PC-3 (cell line): ENCODE data around the gene PBRM1. TPM values are rescaled to one million over a fixed set of nuclear protein-coding genes. Genes with fewer than 3 reads are reported as not detected.
"Not testable (repeated sequence)": the region's sequence is repeated elsewhere in the genome, so short reads cannot be mapped to it uniquely, and the experiment has no call there.

Source experiments
- ATAC-seq: fragments of 200-7000 bp; cut with Tn5 transposase; 2 replicates; pipeline ENCODE4 v1.9.1; 2020; ENCODE audit warnings: mild to moderate bottlenecking, moderate library complexity
- BruUV-seq: library from RNA; stranded (reverse); fragments of 400-500 nt; replicated peaks from 2 replicates; lab custom pipeline; 2021; lab: Mats Ljungman, UMichigan
- CTCF ChIA-PET: fragments of 300-600 bp; sonication (Branson Sonifier 250); formaldehyde crosslinking; loops from one replicate; lab custom pipeline; 2022; ENCODE audit warnings: antibody characterized with exemption; lab: Charles Lee
- POLR2A ChIA-PET: fragments of 300-600 bp; sonication (Branson Sonifier 250); formaldehyde crosslinking; loops from one replicate; lab custom pipeline; 2022; ENCODE audit warnings: antibody characterized with exemption; ENCODE audit not compliant: unreplicated experiment; lab: Charles Lee
- DNase-seq: peaks from one replicate; pipeline ENCODE4 v3.0.0-alpha.2; 2015
- H2AFZ ChIP-seq: fragments of 300-600 bp; sonication (generic); 2 replicates; pipeline ENCODE4 v1.6.0; 2016; ENCODE audit warnings: antibody characterized with exemption, low read length
- H3F3A ChIP-seq: fragments of 300-600 bp; sonication (generic); one replicate; pipeline ENCODE4 v1.6.0; 2017; ENCODE audit warnings: antibody characterized with exemption, low read length, control low read depth, mild to moderate bottlenecking; ENCODE audit not compliant: unreplicated experiment
- H3K27ac ChIP-seq: fragments of 300-600 bp; sonication (generic); 2 replicates; pipeline ENCODE4 v1.5.1; 2016; ENCODE audit warnings: mild to moderate bottlenecking, low read length
- H3K27me3 ChIP-seq: fragments of 300-600 bp; sonication (generic); 2 replicates; pipeline ENCODE4 v1.6.1; 2016; ENCODE audit warnings: low read length, mixed read lengths
- H3K36me3 ChIP-seq: fragments of 300-600 bp; sonication (generic); 2 replicates; pipeline ENCODE4 v1.6.1; 2016; ENCODE audit warnings: low read depth, mixed run types, low read length, mixed read lengths
- H3K4me1 ChIP-seq: fragments of 300-600 bp; sonication (generic); 2 replicates; pipeline ENCODE4 v1.5.1; 2016; ENCODE audit warnings: low read length; ENCODE audit not compliant: insufficient read depth
- H3K4me2 ChIP-seq: fragments of 300-600 bp; sonication (generic); 2 replicates; pipeline ENCODE4 v1.6.0; 2016; ENCODE audit warnings: low read length
- H3K4me3 ChIP-seq: fragments of 300-600 bp; sonication (generic); 2 replicates; pipeline ENCODE4 v1.5.1; 2016; ENCODE audit warnings: mild to moderate bottlenecking, low read length, mixed read lengths
- H3K79me2 ChIP-seq: fragments of 300-600 bp; sonication (generic); 2 replicates; pipeline ENCODE4 v1.6.1; 2017; ENCODE audit warnings: low read length, mixed read lengths
- H3K9ac ChIP-seq: fragments of 300-600 bp; sonication (generic); 2 replicates; pipeline ENCODE4 v1.6.0; 2016; ENCODE audit warnings: mild to moderate bottlenecking, low read length
- H3K9me2 ChIP-seq: fragments of 300-600 bp; sonication (generic); replicated peaks from 2 replicates; pipeline ENCODE4 v1.6.1; 2016; ENCODE audit warnings: mixed run types, low read length, mixed read lengths
- H3K9me3 ChIP-seq: fragments of 300-600 bp; sonication (generic); 2 replicates; pipeline ENCODE4 v1.6.1; 2016; ENCODE audit warnings: low read length, mixed read lengths
- H4K20me1 ChIP-seq: fragments of 300-600 bp; sonication (generic); 2 replicates; pipeline ENCODE4 v1.6.1; 2016; ENCODE audit warnings: low read length, mixed read lengths
- CTCF ChIP-seq: fragments of 300-600 bp; sonication (generic); conservative IDR thresholded peaks from 2 replicates; pipeline ENCODE4 v1.5.1; 2017; ENCODE audit warnings: antibody characterized with exemption, low read depth, mild to moderate bottlenecking, low read length
- EZH2 ChIP-seq: fragments of 300-600 bp; sonication (generic); IDR thresholded peaks from one replicate; pipeline ENCODE4 v1.6.1; 2017; ENCODE audit warnings: antibody characterized with exemption, mild to moderate bottlenecking, low read length; ENCODE audit not compliant: unreplicated experiment
- EZH2phosphoT487 ChIP-seq: fragments of 300-600 bp; sonication (generic); IDR thresholded peaks from 2 replicates; pipeline ENCODE4 v1.6.1; 2018; ENCODE audit warnings: mild to moderate bottlenecking, antibody characterized with exemption, low read length, borderline replicate concordance
- intact Hi-C: fragments of 100-400 bp; cut with micrococcal nuclease; formaldehyde crosslinking; loops from 2 replicates; pipeline ENCODE4 v1.9.0; 2023
- total RNA-seq: library from RNA; depleted of rRNA; stranded (reverse); fragments of >200 nt; gene quantifications from 2 replicates; pipeline ENCODE4 v1.2.3, GENCODE V29; 2014

The PBRM1 gene
- total RNA-seq, 1 experiment from 2014 or later, result 59.7 TPM

GRCh38 chr3:52731590-52731989 lies 45.9 kb upstream of the PBRM1 start:
- intact Hi-C loops, result no loop called here
- H3K27me3 ChIP-seq, result no peaks in the 10 kb centered on the region
- no peaks in the 10 kb centered on the region for H3K4me1 ChIP-seq
- no peak overlapping the region for H3K4me3 ChIP-seq
- no peak for ATAC-seq
- BruUV-seq, result no TSS peak
- H4K20me1 ChIP-seq, result 0 out of 2 replicates have a peak, but pooled peaks cover 4% of the 10 kb centered on the region
- ChIA-PET CTCF (no interaction called here), POLR2A (no interaction called here)
- no peak overlapping the region for H2AFZ ChIP-seq
- no peaks in the 10 kb centered on the region for H3F3A ChIP-seq
- TF ChIP-seq EZH2 (no peak), CTCF (no peak), EZH2phosphoT487 (no peak)
- no peak overlapping the region for H3K4me2 ChIP-seq
- no peak for DNase-seq
- peaks cover 66% of the 10 kb centered on the region for H3K36me3 ChIP-seq
- H3K27ac ChIP-seq, result no peak overlapping the region
- no peaks in the 10 kb centered on the region for H3K9me3 ChIP-seq
- H3K9me2 ChIP-seq, result no peaks in the 10 kb centered on the region
- no peaks in the 10 kb centered on the region for H3K79me2 ChIP-seq
- no peak overlapping the region for H3K9ac ChIP-seq

- Histone ChIP-seq H3K79me2 (no peaks in the 10 kb centered on the region), H3K4me2 (no peak overlapping the region), H3K4me1 (no peaks in the 10 kb centered on the region), H3K4me3 (no peak overlapping the region), H3K36me3 (peaks cover 62% of the 10 kb centered on the region), H3K9ac (no peak overlapping the region), H3K27me3 (no peaks in the 10 kb centered on the region), H3F3A (no peaks in the 10 kb centered on the region), H2AFZ (no peak overlapping the region), H3K9me2 (no peaks in the 10 kb centered on the region), H4K20me1 (0 out of 2 replicates have a peak, but pooled peaks cover 4% of the 10 kb centered on the region), H3K27ac (no peak overlapping the region), H3K9me3 (no peaks in the 10 kb centered on the region)
- TF ChIP-seq CTCF (no peak), EZH2 (no peak), EZH2phosphoT487 (no peak)
- BruUV-seq, result no TSS peak
- CTCF ChIA-PET, result no interaction called here
- no peak for DNase-seq
- POLR2A ChIA-PET, result no interaction called here
- intact Hi-C loops, result no loop called here
- ATAC-seq, result no peak
Observed at GRCh38 chr3:52730681-52731080, 45.0 kb upstream of the PBRM1 start.

GRCh38 chr3:52728753-52729152 lies 43.0 kb upstream of the PBRM1 start:
- DNase-seq, H3K79me2 ChIP-seq, intact Hi-C loops, CTCF ChIA-PET, H2AFZ ChIP-seq, H3K4me3 ChIP-seq, H3F3A ChIP-seq, H3K9me3 ChIP-seq, H3K9ac ChIP-seq, ATAC-seq, BruUV-seq, H3K27ac ChIP-seq, POLR2A ChIA-PET, H3K27me3 ChIP-seq, H4K20me1 ChIP-seq, H3K4me1 ChIP-seq, H3K4me2 ChIP-seq, H3K9me2 ChIP-seq: not testable (repeated sequence)
- H3K36me3 ChIP-seq, result peaks cover 50% of the 10 kb centered on the region
